Measurements from ENCODE around the gene GLIS1.

The GLIS1 gene

DNA sequence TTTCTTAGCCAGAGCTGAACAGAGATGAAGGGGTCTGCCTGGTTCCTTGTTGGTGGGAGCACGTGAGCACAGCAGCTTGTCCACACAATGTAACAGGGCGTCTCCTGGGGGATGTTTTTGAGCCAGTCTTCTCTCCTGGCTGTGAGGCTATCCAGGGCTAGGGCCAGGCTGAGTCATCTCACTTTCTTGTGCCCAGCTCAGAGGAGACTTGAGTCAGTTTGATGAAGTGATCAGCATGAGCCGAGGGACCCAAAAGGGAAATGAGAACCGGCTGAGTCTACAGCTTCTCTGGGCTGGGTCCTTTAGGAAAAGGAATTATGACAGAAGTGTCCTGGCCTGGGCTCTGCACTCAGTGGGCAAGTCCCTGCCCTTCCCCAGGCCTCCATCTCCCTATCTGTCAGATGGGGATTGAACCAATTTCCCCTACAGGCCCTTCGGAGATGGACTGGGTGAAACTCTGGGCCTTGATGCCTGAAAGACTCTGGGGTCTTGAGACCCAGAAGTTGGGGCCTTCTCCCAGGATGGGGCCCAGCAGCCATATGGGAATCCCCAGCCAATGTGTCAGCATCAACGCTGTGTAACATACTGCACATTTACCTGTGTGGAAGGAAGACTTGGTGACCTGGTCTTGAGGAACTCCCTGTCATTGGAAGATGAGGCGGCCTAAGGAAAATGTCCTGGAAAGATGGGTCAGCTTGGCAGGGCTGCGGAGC, 243.2 kb downstream of the GLIS1 start:
- no peak for DNase-seq (ENCODE audit: low read depth in 1 of 2, low spot score in 1 of 2)

DNA sequence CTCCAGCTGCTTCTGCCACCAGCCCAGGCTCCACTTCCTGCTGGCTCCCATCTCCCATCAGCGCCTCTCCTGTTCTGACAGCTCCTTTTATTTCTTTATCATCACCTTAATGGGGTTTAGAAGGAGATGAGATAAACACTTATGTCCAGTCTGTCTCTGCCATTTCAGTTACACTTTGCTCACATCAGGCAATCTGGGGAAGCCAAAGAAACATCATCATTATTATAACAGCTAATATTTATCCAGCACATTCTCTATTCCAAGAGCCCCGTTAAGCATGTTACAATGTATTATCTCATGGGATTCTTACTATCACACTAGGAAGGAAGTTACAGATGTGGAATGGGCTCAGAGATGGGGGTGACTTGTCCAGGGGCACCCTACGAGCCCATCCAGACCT, 248.6 kb downstream of the GLIS1 start:
- DNase-seq (ENCODE audit: low read depth in 1 of 2, low spot score in 1 of 2), result no peak

DNA sequence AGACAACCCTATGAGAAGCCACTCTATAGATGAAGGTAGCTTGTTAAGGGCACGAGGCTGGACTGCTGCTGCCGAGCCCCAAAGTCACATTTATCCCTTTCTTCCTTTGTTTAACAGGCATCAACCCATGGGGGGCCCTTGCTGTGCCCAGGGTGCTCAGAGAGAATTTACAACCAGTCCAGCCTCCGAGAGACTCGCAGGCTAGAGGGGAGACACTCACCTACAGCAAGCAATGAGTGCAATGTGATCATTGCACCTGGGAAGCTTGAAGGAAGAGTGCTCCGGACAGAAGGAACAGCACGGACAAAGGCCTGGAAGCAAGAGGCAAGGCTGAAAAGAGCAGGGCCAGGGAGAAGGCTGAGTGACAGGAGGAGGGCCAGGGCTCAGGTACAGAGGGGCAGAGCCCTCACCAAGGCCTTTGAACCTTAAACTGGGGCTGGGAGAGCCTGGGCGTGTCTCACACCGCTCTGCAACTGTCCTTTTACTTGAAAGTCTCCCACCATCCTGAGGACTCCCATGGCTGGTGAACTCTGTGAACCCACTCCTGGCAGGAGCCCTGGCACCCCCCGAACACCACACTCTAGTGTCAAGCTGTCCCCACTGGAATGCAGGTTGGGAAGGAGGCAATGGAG, 252.5 kb downstream of the GLIS1 start:
- DNase-seq (ENCODE audit: low read depth in 1 of 2, low spot score in 1 of 2), result no peak

DNA sequence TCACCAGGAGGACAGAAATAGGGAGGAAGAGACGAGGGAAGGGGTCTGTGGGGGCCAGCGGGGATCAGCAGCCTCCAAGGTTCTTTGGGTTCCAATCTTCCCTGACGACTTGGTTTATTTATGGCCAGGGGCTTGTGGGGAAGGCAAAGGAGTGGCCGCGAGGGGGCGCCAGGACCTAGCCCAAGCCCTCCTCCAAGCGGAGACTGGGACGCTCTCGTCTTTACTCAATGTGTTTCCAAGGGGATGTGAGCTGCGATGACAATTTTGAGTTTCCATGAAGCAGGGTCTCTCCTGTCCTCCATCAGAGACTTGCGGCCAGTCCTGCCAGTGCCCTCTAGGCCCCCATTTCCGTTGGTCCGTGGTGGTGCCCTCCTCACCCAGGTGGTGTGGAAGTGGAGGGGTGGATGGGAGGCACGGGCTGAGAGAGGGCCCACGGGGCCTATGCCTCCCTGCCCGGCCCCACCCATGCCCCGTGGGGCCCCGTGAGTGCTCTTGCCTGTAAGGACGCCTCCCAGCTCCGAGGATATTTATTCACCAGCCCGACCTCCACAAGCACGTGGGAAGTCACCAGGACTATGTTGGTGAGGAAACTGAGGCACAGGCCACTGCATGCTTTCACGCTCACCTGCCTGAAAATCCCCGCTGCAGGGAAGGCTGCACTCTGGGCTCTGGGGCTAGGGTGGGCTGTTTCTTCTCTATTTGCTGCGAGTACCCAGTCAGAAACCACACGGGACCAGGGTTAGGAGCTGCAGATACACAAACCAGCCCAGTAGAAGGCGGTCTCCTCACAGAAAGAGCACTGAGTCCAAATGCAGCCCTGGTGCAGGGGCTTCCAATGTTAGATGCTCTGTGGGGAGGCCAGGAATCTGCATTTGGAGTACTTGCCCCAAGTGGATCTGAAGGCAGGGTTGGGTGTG, 253.2 kb downstream of the GLIS1 start:
- DNase-seq (ENCODE audit: low read depth in 1 of 2, low spot score in 1 of 2), result peak; percentile 24 to 36

DNA sequence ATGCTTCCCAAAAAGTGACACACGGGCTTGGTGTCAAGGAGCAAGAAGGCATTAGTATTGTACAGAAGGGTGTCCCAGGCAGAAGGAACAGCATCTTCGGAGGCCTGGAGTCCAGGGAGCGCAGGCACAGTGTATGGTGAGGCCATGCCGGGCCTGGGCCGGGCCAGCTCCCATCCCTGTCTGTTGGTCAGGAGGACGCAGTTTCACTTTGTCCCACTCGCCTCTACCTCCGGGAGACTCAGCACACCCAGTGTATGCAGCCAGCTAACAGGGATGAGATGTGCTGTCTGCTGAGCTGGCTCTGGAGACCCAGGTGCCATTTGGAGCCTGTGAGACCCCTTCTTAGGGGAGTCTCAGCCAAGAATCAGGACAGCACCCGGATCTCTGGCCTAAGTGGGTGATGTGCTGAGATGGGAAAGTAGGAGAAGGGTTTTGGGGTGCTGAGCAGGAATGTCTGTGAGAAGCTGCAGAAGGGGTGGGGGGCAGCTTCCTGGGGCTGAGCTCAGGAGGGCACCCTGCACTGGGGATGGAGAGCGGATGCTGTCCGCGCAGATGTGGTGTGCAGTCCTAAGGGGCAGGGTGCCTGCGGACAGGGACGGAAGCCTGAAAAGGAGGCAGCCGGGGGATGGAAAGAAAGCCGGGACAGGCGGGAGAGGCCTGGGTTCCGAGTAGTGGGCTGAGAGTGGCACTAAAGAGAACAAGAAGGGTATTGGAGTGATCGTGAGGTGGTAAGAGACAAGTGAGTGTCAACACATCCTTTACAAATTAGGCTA, 254.1 kb downstream of the GLIS1 start:
- DNase-seq (ENCODE audit: low read depth in 1 of 2, low spot score in 1 of 2), result no peak

DNA sequence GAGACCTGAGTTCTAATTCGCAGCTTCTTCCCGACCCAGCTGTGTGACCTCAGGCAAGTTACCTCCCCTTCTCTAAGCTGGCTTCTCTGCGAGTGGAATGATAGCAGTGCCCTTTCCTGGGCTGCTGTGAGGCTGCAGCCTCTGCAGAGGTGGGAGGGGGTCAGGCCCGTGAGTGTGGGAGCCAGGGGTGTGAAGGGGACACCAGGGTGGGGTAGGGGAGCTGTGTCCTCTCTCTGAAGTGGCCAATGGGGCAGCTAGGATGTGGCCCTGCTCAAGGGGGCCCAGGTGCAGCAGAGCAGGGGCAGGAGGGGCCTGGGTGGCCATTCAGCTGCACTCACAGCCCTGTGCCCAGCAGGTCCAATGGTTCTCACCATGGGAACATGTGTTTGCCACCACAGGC, 255.3 kb downstream of the GLIS1 start:
- no peak for DNase-seq (ENCODE audit: low read depth in 1 of 2, low spot score in 1 of 2)

DNA sequence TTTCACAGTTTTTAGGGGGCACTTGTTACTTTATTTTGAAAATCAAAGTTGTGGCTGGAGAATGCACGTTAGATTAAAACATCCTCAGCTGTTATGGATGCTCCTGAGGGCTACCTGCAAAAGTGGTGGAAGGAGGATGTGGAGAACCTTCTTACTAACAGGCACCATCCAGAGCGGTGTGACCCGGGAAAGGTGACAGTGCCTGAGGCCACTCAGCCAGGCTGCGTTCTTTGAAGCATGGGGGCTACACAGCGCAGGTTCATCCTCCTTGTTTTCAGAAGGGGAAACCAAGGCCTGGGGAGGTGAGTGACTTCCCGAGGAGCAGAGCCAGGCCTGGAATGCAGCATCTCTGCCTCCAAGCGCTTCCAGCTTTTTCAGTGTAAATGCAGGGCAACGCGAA, 255.8 kb downstream of the GLIS1 start:
- DNase-seq (ENCODE audit: low read depth in 1 of 2, low spot score in 1 of 2), result no peak

DNA sequence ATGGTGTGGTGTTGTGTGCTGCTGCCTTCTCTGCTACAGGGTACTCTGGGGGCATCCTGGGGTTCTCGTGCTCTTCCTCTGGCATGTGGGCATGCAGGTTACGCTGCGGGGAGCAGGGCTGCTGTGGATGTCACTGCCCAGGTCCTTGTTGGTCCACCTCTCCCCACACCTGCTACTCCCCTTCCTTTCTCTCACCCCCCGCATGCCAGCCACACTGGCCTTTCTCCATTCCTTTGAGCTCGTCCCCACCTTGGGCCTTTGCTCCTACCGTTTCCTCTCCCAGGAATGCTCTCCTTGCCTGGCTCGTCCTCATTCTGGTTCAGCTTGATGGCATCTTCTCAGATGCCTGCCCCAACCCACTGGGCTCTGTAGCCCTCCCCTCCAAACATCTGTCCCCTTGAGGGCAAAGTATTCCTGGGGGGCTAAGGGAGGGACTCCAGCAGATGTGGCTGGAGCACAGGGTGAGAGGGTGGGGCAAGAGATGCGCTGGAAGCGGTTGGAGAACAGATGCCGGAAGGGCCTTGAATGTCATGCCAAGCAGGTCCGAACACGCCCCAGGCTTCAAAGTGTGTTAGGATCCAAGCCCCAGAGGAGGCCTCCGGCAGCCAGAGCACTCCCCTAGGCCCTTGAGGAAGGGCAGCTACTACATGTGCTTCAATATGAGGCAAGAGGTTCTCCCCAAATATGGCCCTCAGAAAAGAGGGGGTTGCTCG, 256.4 kb downstream of the GLIS1 start:
- DNase-seq (ENCODE audit: low read depth in 1 of 2, low spot score in 1 of 2), result no peak

DNA sequence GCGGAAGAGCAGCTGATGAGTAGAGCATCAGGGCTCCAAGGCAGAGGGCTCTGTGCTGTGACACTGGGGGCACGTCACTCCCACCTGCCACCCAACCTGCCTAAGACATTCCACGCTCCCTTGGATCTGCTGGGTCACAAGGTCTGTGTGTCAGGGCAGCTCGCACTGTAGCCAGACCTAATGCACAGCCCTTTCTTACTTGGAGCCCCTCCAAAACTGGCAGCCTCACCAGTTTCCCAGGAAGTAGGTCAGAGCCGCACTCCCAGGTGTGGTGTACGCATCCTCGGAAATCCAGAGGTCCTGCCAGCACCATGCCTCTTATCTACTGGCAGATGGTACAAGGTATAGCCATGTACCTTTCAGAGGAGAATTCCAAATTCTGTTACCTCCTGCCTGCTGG, 257.5 kb downstream of the GLIS1 start:
- no peak for DNase-seq (ENCODE audit: low read depth in 1 of 2, low spot score in 1 of 2)

DNA sequence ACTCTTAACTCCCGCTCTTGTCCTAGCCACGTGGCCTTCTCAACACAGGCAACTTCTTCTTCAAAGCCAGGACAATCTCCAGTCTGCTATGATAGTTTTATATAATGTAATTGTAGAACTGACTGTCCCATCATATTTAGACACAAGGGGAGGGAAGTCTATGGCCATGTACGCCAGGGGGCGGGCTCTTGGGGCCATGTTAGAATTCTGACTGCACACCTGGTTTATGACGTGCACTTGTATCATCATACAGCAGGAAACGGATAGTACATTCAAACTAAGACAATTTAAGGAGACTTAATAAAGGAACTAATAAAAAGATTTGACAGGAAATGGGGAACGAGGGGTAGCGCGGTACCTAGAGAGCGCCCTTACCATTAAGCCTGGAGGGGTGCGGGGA, 258.3 kb downstream of the GLIS1 start:
- DNase-seq (ENCODE audit: low read depth in 1 of 2, low spot score in 1 of 2), result no peak

DNA sequence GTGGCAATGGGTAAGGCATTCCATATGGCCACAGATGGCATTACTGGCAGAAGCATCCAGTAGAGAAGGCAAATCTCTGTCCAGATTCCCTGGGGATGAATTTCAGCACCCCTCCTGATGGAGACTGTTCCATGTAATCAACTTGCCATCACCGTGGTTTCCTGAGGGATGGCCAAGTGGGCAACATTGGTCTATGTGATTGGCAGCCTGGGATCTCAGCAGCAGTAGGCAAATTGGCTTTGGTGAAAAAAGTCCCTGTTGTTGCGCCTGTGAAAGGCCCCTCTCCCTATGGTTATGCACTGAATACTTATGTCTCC, 260.5 kb downstream of the GLIS1 start:
- DNase-seq (ENCODE audit: low read depth in 1 of 2, low spot score in 1 of 2), result no peak

DNA sequence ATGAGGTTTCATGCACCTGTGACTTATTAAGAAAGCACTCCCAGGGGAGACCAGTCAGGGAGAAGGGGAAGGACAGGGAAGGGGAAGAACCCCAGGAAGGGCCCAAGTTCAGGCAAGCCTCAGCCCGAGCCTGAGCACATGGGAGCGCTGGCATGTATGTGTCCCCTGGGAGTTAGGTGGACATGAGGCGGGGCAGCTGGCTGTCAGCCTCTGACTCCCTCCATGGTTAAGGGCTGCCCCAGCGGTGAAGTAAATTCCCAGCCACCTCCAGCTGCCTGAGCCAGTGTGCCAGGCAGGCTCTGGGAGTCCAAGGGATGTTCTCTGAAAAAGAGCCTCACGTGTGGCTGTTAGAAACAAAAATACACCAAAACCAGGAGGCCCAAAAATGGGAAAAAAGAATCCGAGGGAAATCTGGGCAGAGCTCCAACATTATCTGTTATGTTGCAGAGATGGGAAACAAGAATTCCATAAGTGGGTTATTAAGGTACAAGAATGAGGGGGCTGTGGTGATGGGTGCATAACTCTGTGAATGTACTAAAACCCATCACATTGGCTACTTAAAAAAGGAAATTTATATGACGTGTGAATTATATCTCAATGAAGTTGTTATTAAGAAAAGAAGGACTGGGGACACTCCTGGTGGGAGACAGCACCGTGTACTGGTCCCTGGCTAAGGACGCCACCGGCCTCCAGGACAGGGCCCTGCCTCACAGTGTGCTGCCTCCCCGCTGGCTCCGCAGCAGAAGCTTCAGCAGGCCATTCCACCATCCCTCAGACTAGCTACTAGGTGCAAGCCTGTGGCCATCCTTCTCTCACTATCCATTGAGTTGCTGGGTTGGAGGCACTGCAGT, 261.1 kb downstream of the GLIS1 start:
- no peak for DNase-seq (ENCODE audit: low read depth in 1 of 2, low spot score in 1 of 2)

DNA sequence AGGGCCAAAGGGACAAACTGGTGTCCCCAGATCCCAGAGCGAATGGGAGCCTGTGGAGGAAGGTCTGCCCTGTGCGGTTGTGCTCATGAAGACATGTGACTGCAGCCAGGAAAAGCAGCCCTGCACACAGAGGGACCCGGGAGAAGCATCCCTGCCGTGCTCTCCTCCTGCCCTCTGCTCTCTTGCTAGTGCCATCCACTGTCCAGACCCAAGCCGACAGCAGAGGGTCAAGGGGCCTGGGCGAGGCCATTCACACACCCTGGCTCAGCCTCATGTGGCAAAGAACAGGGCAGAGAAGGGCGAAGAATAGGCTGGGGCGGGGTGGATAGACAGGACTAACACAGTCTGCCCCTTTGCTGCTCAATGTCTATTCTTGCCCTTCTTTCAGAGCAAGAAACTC, 262.4 kb downstream of the GLIS1 start:
- DNase-seq (ENCODE audit: low read depth in 1 of 2, low spot score in 1 of 2), result no peak

DNA sequence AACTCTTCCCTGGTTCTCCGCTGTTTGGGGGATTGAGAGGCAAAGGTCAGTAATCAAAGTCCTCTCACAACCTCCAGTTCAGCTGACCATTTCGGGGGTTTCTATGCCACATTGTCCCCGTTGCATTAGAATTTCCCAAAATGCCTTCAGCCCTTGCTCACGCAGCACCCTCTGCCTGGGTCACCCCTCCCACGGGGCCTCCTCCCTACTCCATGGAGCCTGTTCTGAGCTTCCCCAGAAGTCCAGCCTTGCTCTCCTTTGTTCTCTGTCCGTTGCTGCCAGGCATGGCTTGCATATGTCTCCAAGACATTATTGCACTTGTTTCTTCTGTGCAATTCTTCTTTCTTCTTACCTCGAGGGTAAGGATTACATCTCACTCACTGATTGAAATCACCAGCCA, 263.3 kb downstream of the GLIS1 start:
- DNase-seq (ENCODE audit: low read depth in 1 of 2, low spot score in 1 of 2), result no peak

DNA sequence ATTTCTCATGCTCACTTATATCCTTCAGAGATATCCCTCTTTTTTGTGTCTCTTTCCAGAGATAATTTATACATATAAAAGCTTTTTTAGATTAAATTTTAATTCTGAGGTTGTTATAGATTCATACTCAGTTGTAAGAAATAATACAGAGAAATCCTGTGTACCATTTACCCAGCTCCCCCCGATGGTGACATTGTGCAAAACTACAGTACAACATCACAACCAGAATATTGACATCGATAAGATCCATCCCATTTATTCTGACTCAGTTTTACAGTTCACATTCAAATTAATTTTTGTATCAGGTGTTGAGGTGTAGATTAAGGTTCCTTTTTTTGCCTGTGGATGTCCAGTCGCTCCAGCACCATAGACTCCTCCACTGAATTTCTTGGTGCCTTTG, 265.5 kb downstream of the GLIS1 start:
- DNase-seq (ENCODE audit: low read depth in 1 of 2, low spot score in 1 of 2), result no peak

DNA sequence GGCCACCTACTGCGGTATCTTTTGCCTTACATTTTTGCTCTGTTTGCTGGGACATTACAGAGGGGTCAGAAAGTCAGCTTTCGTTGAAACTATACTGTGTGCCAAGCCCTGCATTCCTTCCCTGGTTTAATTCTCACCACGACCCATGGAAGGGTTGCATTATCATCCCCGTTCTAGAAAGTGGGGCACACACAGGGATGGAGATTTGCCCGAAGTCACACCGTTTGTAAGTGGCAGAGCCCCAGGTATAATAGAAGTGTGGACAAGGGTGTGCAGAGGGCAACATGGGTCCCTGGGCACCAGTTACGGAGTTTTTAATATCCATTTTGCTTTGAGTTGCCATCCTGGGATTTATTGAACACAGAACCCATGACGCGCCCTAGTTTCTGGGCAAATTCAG, 268.0 kb downstream of the GLIS1 start:
- no peak for DNase-seq (ENCODE audit: low read depth in 1 of 2, low spot score in 1 of 2)

DNA sequence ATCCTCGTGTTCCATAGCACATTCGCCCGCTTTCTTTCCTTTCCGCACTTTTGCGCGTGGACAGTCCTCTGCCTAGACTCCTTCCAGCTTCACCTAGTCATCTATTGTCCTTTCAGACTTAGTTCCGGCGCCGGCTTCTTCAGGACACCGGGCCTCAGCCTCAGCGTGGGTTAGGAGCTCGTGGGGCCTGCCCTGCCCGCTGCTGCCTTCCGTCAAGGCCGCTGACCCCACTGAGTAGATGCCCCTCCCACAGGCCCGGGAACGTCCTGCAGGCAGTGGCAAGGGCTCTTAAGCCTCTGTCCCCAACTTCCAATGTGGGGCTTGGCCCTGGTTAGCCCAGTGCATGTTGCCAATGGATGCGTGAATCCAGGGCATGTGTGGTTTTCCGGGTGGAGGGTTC, 268.4 kb downstream of the GLIS1 start:
- no peak for DNase-seq (ENCODE audit: low read depth in 1 of 2, low spot score in 1 of 2)

DNA sequence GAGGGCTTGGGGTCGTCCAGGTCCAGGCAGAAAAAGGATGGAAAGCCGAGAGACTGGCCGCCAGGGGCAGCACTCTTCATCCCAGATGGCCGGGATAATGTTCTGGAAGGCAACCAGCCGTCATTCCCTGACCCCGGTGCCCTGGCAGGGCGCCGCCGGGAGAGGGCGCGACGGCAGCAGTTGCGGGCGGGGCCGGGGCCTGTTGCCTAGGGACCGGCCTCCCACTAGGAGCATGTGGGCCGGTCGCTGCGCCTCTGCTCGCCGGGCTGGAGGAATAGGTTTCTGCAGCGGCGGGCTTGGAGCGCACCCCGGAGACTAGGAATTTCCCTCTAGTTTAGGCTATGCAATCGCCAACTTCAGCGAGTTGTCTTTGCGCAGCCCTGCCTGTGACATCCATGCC, 268.8 kb downstream of the GLIS1 start:
- DNase-seq (ENCODE audit: low read depth in 1 of 2, low spot score in 1 of 2), result no peak

DNA sequence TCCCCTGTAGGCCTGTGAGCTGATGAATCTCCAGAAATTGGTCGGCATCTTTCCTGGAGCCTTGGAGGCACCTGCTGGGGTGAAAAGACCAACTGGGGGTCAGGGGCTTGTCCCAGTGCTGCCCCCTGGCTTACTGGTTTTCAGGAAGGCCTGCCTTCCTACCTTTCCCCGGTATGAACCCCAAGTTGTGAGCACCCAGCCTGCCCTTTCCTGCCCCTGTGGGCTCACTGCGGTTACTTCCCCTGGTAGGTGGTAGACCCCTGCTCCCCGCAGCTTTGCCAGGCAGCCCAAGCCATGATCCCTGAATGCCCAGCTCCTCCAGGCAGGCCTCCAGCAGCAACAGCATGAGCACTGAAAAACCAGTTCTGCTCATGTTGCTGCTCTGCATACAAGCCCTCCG, 269.6 kb downstream of the GLIS1 start:
- no peak for DNase-seq (ENCODE audit: low read depth in 1 of 2, low spot score in 1 of 2)

DNA sequence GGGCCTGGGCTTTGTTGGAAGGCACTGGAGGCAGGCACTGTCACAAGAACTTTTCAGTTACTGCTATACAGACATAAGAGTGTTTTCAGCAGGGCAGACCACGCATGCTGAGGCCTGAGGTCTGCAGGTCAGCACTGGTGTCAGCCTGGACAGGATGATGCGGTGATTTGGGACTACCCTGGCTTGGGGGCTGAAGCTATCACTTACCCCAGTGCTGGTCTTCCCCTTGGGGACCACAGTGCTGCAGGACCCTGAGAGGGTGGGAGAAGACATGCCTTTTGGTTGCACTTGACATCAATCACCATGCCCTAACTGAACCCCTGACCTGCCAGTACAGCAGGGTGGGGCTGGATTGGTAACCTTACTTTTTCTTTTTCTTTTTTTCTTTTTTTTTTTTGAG, 270.6 kb downstream of the GLIS1 start:
- DNase-seq (ENCODE audit: low read depth in 1 of 2, low spot score in 1 of 2), result no peak

All from activated CD4-positive, alpha-beta T cell treated with anti-CD3 and anti-CD28 coated beads, Interleukin-2, amount 50 U/mL, for 24 hours (primary cell).